Activated CD4-positive, alpha-beta T cell treated with anti-CD3 and anti-CD28 coated beads, Interleukin-2, amount 10 ng/mL, durations not matched to agents 7 days and 5 days (primary cell): Measurements from ENCODE around the gene MYLK4. TPM values are rescaled to one million over a fixed set of nuclear protein-coding genes. Genes with fewer than 3 reads are reported as not detected.

ENCODE experiments used
- CTCF ChIA-PET: fragments of 350-600 bp; sonication (Branson Sonifier 250); formaldehyde crosslinking; loops from one replicate; lab custom pipeline; 2021; ENCODE audit warnings: antibody characterized with exemption; lab: Charles Lee
- POLR2A ChIA-PET: fragments of 350-600 bp; sonication (Branson Sonifier 250); formaldehyde crosslinking; loops from one replicate; lab custom pipeline; 2021; ENCODE audit warnings: antibody characterized with exemption; lab: Charles Lee
- DNase-seq: peaks from one replicate; pipeline ENCODE4 v3.0.0-alpha.2; 2020
- H3K27ac Mint-ChIP-seq: one replicate; pipeline ENCODE4 v1.8.0; 2021; ENCODE audit warnings: mild to moderate bottlenecking, moderate library complexity, mixed read lengths
- H3K27me3 Mint-ChIP-seq: one replicate; pipeline ENCODE4 v1.8.0; 2021; ENCODE audit warnings: mixed read lengths
- H3K36me3 Mint-ChIP-seq: one replicate; pipeline ENCODE4 v1.8.0; 2021; ENCODE audit warnings: low read depth, mixed read lengths
- H3K4me1 Mint-ChIP-seq: one replicate; pipeline ENCODE4 v1.8.0; 2021; ENCODE audit warnings: mixed read lengths
- H3K4me3 Mint-ChIP-seq: one replicate; pipeline ENCODE4 v1.8.0; 2021; ENCODE audit warnings: mild to moderate bottlenecking, moderate library complexity, mixed read lengths
- H3K9me3 Mint-ChIP-seq: one replicate; pipeline ENCODE4 v1.8.0; 2021; ENCODE audit warnings: mixed read lengths
- total RNA-seq, 2 experiments: library from RNA; stranded (reverse); gene quantifications; one replicate each; pipeline ENCODE4 v1.2.3, GENCODE V29; 2021

MYLK4 gene
- total RNA-seq, 2 experiments from 2014 or later, result 0.62 to 0.69 TPM

DNA sequence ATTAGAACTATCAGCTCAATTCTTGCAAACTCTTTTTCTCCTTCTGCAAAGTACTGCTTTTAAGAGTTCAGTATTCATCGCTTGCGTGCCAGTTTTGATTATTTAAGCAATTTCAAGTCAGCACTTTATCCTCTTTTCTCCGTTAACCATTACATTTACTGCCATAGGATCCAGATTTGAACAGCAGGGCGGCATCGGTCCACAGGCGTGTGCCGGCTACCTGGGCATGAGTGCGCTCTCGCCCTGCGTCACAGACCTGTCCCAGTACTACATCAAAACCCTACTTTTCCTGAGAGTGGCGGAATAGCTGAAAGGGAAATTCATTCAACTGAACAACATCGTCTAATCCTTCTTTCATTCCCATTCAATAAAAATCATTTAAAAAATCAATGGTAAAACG is 53.4 kb downstream of the MYLK4 start:
- POLR2A ChIA-PET, result no interaction called here
- H3K4me1 Mint-ChIP-seq, result no peaks in the 10 kb centered on the region
- no peaks in the 10 kb centered on the region for H3K9me3 Mint-ChIP-seq

DNA sequence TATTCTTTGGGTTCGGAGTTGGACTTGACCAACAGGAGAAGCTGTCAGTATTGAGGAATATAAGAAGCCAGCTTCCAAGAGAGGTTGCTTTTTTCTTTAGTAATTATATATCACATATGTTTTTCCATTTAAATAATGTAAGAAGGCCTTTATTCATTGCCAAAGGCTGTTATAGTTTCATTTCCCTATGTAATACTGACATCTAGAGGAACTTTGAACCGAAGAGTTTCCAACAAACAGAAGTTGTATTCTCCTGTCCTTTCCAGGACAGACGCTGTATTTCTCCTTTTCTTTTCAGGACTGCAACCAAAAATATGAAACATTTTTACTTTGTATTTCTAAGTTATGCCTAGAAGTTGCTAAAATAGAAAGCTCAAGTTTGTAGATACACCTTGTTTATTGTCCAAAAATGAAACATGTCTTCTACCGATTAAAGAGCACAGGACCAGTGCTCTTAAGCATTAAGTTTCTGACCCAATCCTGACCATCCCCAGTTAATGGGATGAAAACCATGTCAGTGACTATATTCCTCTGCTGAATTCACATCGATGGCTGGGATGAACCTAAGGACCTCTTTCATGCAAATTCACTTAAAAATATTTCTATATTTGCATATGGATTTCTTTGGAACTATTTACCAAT is 55.1 kb downstream of the MYLK4 start:
- H3K27ac Mint-ChIP-seq, result no peak overlapping the region
- H3K9me3 Mint-ChIP-seq, result no peaks in the 10 kb centered on the region
- CTCF ChIA-PET, result no interaction called here
- no peaks in the 10 kb centered on the region for H3K4me1 Mint-ChIP-seq
- POLR2A ChIA-PET, result no interaction called here
- no peak overlapping the region for H3K4me3 Mint-ChIP-seq
- no peaks in the 10 kb centered on the region for H3K36me3 Mint-ChIP-seq
- H3K27me3 Mint-ChIP-seq, result peaks cover 2% of the 10 kb centered on the region
- no peak for DNase-seq

More for the DNA sequence above, 53.4 kb downstream of the MYLK4 start:
- no peak overlapping the region for H3K4me3 Mint-ChIP-seq
- no peaks in the 10 kb centered on the region for H3K36me3 Mint-ChIP-seq
- CTCF ChIA-PET, result no interaction called here
- peaks cover 2% of the 10 kb centered on the region for H3K27me3 Mint-ChIP-seq
- DNase-seq, result no peak
- H3K27ac Mint-ChIP-seq, result no peak overlapping the region

DNA sequence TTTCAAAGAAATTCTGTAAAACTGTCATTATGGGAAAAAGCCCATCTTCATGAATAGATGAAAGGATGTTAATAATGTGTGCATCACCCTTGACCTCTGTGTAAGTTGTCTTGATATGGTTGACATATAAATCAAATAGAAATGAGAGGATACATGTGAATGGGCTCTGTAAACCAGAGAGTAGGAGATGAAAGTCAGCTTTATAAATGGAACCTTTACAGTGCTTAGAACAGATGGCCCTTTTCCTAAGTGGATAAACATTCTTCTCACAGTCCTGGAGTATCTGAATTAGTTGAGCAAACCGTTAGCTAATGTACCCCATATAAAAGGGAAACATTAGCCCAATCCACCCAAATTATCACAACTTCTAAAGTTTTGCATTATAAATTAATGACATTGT is 57.5 kb downstream of the MYLK4 start:
- Mint-ChIP-seq H3K36me3 (no peaks in the 10 kb centered on the region), H3K27ac (no peak overlapping the region), H3K27me3 (peaks cover 2% of the 10 kb centered on the region), H3K4me3 (no peak overlapping the region), H3K9me3 (no peaks in the 10 kb centered on the region), H3K4me1 (no peaks in the 10 kb centered on the region)
- POLR2A ChIA-PET, result no interaction called here
- DNase-seq, result no peak
- CTCF ChIA-PET, result no interaction called here

DNA sequence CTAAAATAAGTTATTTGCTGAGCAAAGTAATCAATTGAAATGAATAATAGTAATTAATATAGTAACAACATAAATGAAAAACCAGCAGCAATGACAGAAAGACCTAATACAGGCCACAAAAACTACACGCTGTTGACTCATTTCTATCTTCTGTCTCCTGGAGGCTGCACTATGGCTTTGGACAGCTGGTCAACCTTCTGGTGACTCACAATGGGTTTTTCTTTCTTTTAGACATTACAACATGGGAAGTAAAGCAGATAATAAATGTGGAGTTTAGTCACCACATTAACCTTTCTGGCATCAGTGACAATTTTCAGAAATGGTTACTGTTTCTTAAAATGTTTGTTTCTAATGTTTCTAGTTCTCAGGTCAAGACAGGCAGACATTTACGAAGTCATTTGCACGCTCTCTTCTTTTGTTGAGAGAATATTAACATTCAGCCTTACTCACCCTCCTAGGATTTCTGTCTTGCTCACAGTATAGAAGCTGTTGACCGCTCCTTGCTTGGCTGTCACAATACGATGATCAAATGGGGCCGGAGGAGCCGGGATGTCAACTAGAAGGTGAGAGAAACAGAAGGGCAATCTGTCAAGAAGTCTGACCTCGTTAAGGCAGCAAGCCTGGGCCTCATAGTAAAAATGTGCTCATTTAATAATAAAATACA is 62.2 kb downstream of the MYLK4 start:
- no peak overlapping the region for H3K4me3 Mint-ChIP-seq
- POLR2A ChIA-PET, result no interaction called here
- H3K9me3 Mint-ChIP-seq, result no peaks in the 10 kb centered on the region
- no peaks in the 10 kb centered on the region for H3K4me1 Mint-ChIP-seq
- DNase-seq, result no peak
- CTCF ChIA-PET, result interaction anchor here (0.6 kb wide), 1 partner anchor 1463 kb away, joined by 3 read pairs; no protein-coding TSS in a partner anchor
- no peaks in the 10 kb centered on the region for H3K36me3 Mint-ChIP-seq
- H3K27ac Mint-ChIP-seq, result no peak overlapping the region
- no peaks in the 10 kb centered on the region for H3K27me3 Mint-ChIP-seq

DNA sequence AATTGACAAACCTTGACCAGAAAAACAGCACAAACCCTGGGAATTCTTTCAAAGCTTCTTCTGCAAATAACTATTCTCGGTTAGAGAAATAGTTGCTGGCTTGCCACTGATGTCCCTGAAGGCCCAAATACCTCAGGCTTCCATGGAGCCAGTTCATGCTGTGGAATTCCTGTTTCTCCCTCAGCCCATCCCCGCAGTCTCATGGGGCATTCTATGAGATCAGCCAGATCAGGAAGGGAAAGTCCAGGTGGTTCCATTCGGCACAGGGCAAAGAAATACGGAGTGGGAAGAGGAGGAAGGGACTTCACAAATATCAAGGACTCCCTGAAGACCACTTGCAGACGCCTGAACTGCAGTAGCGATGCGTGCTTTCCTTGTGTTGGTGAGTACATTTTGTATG is 63.3 kb downstream of the MYLK4 start:
- Mint-ChIP-seq H3K4me3 (no peak overlapping the region), H3K4me1 (no peaks in the 10 kb centered on the region), H3K27ac (no peak overlapping the region), H3K9me3 (no peaks in the 10 kb centered on the region), H3K27me3 (no peaks in the 10 kb centered on the region), H3K36me3 (no peaks in the 10 kb centered on the region)
- POLR2A ChIA-PET, result no interaction called here
- CTCF ChIA-PET, result no interaction called here
- DNase-seq, result no peak

DNA sequence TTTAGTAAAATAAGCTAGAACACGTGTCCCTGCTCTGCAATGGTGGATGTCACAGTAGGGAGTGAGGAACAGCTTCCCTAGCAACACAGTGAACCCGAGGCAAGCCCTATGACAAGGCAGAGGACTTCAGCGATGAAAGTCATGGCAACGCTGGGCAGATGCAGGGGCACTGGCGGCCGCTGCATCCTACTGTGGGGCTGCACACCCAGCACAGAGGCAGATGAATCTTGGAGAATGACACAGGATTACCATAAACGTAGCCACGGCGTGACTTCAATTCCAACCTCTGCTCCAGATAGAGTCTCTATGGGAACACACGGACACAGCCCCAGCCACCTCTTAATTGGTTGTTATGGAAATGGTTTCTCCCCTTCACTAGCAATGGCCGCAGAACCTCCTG is 64.2 kb downstream of the MYLK4 start:
- POLR2A ChIA-PET, result no interaction called here
- Mint-ChIP-seq H3K27ac (no peak overlapping the region), H3K9me3 (no peaks in the 10 kb centered on the region), H3K4me3 (no peak overlapping the region), H3K27me3 (no peaks in the 10 kb centered on the region), H3K4me1 (no peaks in the 10 kb centered on the region), H3K36me3 (no peaks in the 10 kb centered on the region)
- no peak for DNase-seq
- CTCF ChIA-PET, result no interaction called here

DNA sequence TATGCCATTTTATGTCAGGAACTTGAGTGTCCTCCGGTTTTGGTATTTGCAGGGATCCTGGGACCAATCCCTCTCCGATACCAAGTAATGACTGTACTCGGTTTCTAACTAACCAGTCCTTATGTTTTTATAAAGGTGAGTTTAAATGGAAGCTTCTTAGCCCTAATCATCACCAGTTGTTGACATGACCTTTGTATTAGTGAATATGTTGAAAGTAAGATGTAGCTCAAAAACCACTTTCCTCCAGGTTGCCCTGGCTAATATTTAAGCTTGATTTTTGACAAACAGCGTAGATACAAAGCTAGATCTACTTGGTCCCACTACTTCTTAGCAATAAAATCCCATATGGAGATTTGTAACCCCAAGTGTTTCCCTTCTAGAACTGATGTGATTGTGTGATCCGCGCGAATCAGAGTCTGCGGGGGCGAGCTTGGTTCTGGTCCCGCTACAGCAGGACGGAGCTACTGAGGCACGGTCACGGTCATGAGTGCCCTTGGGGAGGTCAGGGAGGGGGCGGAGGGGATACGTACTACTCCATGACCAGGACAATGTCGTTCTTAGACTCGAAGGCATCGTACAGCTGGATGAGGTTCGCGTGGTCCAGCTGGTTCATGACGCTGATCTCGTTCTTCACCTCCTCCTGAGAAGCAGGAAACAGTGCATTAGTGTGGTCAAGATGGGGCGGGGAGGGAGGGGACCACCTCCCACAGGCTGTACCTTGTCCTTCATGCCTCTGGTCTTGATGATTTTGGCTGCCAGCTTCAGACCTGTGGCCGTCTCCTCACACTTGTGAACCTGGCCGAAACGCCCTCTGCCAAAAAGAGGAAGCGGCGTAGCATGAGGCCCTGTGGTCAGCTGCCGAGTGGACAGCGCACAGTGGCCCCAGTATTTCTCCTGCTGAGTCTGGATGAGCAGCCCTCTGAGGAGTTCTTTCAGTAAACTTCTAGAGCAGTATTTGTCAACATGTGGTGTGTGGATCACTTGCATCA is 65.7 kb downstream of the MYLK4 start:
- ChIA-PET POLR2A (interaction anchor here (0.6 kb wide), 1 partner anchor 33 kb away, joined by 7 read pairs; no protein-coding TSS in a partner anchor), CTCF (interaction anchor here (0.7 to 0.9 kb wide), 2 partner anchors 30 to 50 kb away, joined by 3 to 5 read pairs; no protein-coding TSS in a partner anchor)
- no peaks in the 10 kb centered on the region for H3K27me3 Mint-ChIP-seq
- H3K27ac Mint-ChIP-seq, result no peak overlapping the region
- DNase-seq, result no peak
- no peaks in the 10 kb centered on the region for H3K4me1 Mint-ChIP-seq
- no peak overlapping the region for H3K4me3 Mint-ChIP-seq
- H3K9me3 Mint-ChIP-seq, result no peaks in the 10 kb centered on the region
- no peaks in the 10 kb centered on the region for H3K36me3 Mint-ChIP-seq

DNA sequence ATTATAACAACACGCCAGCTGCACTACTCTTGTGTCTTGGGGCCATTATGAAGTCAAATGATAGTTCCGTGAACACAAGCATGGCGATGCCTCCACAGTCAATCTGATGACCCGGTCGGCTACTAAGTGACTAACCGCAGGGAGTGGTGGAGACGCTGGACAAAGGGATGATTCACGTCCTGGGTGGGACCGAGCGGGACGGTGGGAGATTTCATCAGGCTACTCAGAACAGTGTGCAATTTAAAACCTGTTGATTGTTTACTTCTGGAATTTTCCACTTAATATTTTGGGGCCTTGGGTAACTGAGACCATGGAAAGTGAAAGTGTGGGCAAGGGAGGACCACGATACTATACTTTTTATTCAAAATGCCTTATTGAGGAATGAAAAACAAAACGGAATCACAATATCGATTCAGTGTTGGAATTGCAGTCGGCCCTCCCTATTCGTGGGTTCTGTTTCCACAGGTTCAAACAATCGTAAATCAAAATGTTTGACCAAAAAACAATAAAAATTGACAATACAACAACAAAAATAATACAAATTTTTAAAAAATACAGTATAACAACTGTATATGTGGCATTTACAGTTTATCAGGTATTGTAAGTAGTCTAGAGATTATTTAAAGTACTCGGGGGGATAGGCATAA is 66.5 kb downstream of the MYLK4 start:
- ChIA-PET CTCF (interaction anchor here (0.7 to 0.9 kb wide), 2 partner anchors 31 to 49 kb away, joined by 3 to 5 read pairs; no protein-coding TSS in a partner anchor), POLR2A (no interaction called here)
- Mint-ChIP-seq H3K4me1 (no peaks in the 10 kb centered on the region), H3K36me3 (no peaks in the 10 kb centered on the region), H3K9me3 (no peaks in the 10 kb centered on the region), H3K4me3 (no peak overlapping the region), H3K27me3 (no peaks in the 10 kb centered on the region), H3K27ac (no peak overlapping the region)
- no peak for DNase-seq

DNA sequence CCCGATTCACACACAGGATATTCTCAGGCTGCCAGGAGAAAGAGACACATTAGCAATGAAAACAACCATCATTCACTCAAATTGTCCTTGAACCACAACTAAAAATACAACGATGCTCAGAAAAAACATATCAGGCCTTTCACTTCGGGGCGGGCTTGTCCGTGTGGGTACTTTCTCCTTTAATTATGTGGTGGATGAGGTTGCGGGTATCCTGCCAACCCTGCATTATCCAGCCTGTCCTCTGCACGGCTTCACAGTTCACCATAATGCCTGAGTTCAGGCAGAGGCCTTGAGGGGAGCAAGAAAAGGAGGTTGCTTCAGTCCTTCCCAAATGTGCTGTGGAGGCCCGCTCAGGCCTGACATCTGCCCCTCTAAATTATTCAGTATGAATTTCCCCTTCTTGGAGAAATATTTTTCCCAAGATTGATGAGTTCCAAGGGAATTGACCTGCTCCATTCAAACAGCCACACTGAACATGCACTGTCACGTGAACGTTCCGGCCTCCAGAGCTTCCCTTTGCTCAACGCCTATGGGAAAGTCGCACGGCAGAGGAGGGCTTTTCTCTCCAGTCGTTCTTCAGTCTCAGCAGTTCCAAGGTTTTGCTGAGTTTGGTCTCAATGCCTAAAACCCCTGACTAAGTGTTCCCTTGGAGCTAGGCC is 70.3 kb downstream of the MYLK4 start:
- Mint-ChIP-seq H3K9me3 (no peaks in the 10 kb centered on the region), H3K27me3 (no peaks in the 10 kb centered on the region), H3K27ac (no peak overlapping the region), H3K4me3 (no peak overlapping the region), H3K4me1 (no peaks in the 10 kb centered on the region), H3K36me3 (no peaks in the 10 kb centered on the region)
- no peak for DNase-seq
- POLR2A ChIA-PET, result no interaction called here
- CTCF ChIA-PET, result no interaction called here

DNA sequence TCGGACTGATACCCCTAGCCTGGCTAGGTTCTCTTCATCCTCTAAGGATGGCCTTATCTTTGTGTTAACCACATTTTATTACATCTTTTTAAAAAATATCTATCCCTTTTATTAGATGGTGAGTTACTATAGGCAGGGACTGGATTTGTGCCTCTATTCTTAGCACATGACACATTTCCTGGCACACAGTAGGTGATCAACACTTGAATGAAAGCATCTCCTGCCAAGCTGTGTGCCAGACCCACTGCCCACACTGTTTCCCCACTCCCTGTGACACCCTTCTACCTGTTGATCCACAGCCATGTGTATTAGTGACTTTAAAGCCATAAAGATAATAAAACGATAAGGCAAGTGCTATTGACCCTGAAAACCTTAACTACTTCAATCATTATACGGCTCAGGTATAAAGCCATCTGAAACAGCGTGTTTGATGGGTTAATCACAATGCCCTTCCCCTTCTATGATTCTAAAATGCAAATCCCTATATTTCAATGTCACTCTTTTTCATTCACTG is 73.6 kb downstream of the MYLK4 start:
- Mint-ChIP-seq H3K27ac (no peak overlapping the region), H3K27me3 (no peaks in the 10 kb centered on the region), H3K36me3 (no peaks in the 10 kb centered on the region), H3K4me1 (no peaks in the 10 kb centered on the region), H3K9me3 (no peaks in the 10 kb centered on the region), H3K4me3 (no peak overlapping the region)
- ChIA-PET CTCF (no interaction called here), POLR2A (no interaction called here)
- no peak for DNase-seq

DNA sequence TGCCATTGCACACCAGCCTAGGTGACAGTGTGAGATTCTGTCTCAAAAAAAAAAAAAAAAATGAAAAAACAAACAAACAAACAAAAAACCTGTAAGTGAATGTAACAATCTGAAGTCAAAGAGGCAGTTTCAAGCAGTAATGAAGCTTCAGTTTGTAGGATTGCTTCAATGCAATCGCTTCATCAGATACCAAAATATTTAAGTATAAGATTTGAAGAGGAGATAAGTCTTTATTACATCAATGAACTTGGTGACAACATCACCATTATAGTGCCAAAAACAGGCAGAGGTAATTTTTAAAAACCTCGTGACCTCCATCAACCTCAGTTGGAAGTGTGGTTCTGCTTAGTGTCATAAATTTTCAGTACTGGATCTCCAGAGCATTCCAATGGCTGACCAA is 74.7 kb downstream of the MYLK4 start:
- DNase-seq, result no peak
- POLR2A ChIA-PET, result no interaction called here
- H3K27me3 Mint-ChIP-seq, result no peaks in the 10 kb centered on the region
- H3K36me3 Mint-ChIP-seq, result no peaks in the 10 kb centered on the region
- H3K4me1 Mint-ChIP-seq, result no peaks in the 10 kb centered on the region
- H3K27ac Mint-ChIP-seq, result no peak overlapping the region
- no peaks in the 10 kb centered on the region for H3K9me3 Mint-ChIP-seq
- CTCF ChIA-PET, result no interaction called here
- no peak overlapping the region for H3K4me3 Mint-ChIP-seq

DNA sequence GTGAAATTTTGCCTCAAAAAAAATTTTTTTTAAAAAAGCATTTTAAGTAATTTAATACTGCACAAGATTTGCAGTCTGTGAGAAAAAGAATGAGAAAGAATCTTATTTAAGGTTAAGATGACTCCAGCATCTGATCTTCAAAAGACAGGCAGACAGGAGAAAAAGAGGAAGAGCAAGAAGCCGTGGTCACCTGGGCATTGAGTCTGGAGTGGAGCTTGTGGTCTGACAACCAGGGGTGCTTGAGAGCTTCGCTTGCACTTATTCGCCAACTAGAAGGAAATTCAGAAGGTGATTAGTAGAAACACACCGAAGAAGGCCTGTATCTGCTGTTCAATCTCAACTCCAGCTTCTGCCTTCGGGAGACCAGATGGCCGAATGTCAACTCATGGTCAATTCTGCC is 75.9 kb downstream of the MYLK4 start:
- H3K9me3 Mint-ChIP-seq, result no peaks in the 10 kb centered on the region
- POLR2A ChIA-PET, result no interaction called here
- no peak overlapping the region for H3K27ac Mint-ChIP-seq
- CTCF ChIA-PET, result no interaction called here
- H3K4me1 Mint-ChIP-seq, result no peaks in the 10 kb centered on the region
- H3K4me3 Mint-ChIP-seq, result no peak overlapping the region
- no peaks in the 10 kb centered on the region for H3K27me3 Mint-ChIP-seq
- DNase-seq, result no peak
- H3K36me3 Mint-ChIP-seq, result no peaks in the 10 kb centered on the region
